Rectal smooth muscle tissue (tissue), 1 donor: ENCODE results near the gene CDA.

Experiments used
- H3K27ac ChIP-seq: one replicate; pipeline ENCODE4 v1.7.0; 2013; ENCODE audit warnings: low read depth, low read length, inconsistent platforms
- H3K27me3 ChIP-seq: one replicate; pipeline ENCODE4 v1.7.0; 2013; ENCODE audit warnings: low read length; ENCODE audit not compliant: control insufficient read depth, insufficient read depth
- H3K36me3 ChIP-seq: one replicate; pipeline ENCODE4 v1.7.0; 2013; ENCODE audit warnings: low read length; ENCODE audit not compliant: control insufficient read depth, insufficient read depth
- H3K4me1 ChIP-seq: one replicate; pipeline ENCODE4 v1.7.0; 2013; ENCODE audit warnings: low read length; ENCODE audit not compliant: control insufficient read depth, insufficient read depth
- H3K4me3 ChIP-seq: one replicate; pipeline ENCODE4 v1.7.0; 2013; ENCODE audit warnings: low read length
- H3K9ac ChIP-seq: one replicate; pipeline ENCODE4 v1.7.0; 2013; ENCODE audit warnings: low read length

Gene CDA

DNA sequence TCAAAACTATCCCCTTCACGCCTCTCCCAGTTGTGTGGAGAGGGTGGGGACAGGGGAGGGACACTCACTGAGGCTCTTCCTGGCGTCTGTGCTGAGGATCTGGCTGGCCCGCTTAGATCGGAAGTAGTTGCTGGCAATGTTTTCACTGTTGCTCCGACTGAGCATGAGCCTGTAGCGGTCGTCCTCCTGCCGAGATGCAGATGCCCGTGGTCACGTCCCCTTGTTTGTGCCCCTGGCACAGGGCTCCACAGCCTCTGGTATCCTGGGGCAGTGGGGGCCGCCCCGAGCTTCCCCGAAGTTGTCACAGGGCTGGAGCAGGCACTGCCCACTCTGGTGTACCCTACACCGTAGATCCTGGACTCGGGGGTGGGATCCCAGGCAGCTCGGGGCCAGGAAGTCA is 77.2 kb downstream of the CDA start:
- H3K27me3 ChIP-seq: no peaks in the 10 kb centered on the region
- H3K27ac ChIP-seq: no peak overlapping the region
- H3K9ac ChIP-seq: no peak overlapping the region
- peaks cover 4% of the 10 kb centered on the region for H3K4me1 ChIP-seq
- H3K4me3 ChIP-seq: no peak overlapping the region
- H3K36me3 ChIP-seq: no peaks in the 10 kb centered on the region

DNA sequence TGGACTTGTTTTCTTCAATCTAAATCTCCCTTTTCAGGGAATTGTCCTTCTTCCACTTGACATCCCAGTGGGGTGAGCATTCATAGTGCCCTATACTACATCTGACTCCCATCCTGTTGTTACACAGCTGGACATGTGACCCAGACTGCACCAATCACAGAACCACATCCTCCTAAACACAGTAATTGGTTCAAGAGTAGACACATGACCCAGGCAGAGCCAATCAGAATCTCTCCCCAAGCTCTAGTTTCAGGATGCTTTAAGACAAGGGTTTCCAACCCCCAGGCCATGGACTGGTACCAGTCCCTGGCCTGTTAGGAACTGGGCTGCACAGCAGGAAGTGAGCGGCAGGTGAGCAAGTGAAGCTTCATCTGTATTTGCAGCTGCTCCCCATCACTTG is 77.9 kb downstream of the CDA start:
- peaks cover 4% of the 10 kb centered on the region for H3K4me1 ChIP-seq
- H3K36me3 ChIP-seq: no peaks in the 10 kb centered on the region
- H3K9ac ChIP-seq: no peak overlapping the region
- no peaks in the 10 kb centered on the region for H3K27me3 ChIP-seq
- H3K27ac ChIP-seq: no peak overlapping the region
- no peak overlapping the region for H3K4me3 ChIP-seq
